GM18498 (cell line): ENCODE measurements around the gene USP11.

Experiments used
- ATAC-seq: cut with Tn5 transposase; IDR thresholded peaks from one replicate; pipeline ENCODE4 v1.9.1; 2021; ENCODE audit warnings: mild to moderate bottlenecking, moderate library complexity; ENCODE audit not compliant: unreplicated experiment

USP11 gene

GRCh38 chrX:47224266-47224895 lies 8.4 kb upstream of the USP11 start:
- ATAC-seq: no peak

GRCh38 chrX:47224896-47225290 lies 7.9 kb upstream of the USP11 start:
- ATAC-seq: no peak

GRCh38 chrX:47226071-47226470 lies 6.7 kb upstream of the USP11 start:
- ATAC-seq: no peak

- no peak for ATAC-seq
Observed at GRCh38 chrX:47226531-47227333, 6.1 kb upstream of the USP11 start.

- no peak for ATAC-seq
Observed at GRCh38 chrX:47227334-47227583, 5.5 kb upstream of the USP11 start.

GRCh38 chrX:47228550-47229270 lies 4.1 kb upstream of the USP11 start:
- no peak for ATAC-seq

GRCh38 chrX:47229427-47229826 lies 3.4 kb upstream of the USP11 start:
- ATAC-seq: no peak

GRCh38 chrX:47230136-47230868 lies 2.5 kb upstream of the USP11 start:
- no peak for ATAC-seq

- ATAC-seq: no peak
Observed at GRCh38 chrX:47231167-47231566, 1.6 kb upstream of the USP11 start.

GRCh38 chrX:47232197-47232802 lies 509 bp upstream of the USP11 start:
- ATAC-seq: no peak

GRCh38 chrX:47233333-47234113 lies 714 bp downstream of the USP11 start:
- ATAC-seq: peak; percentile 85

- ATAC-seq: no peak
Observed at GRCh38 chrX:47234583-47234982, 1.8 kb downstream of the USP11 start.

- no peak for ATAC-seq
Observed at GRCh38 chrX:47235691-47236103, 2.9 kb downstream of the USP11 start.

GRCh38 chrX:47239199-47239598 lies 6.4 kb downstream of the USP11 start:
- ATAC-seq: no peak

GRCh38 chrX:47239898-47240545 lies 7.2 kb downstream of the USP11 start:
- ATAC-seq: no peak

GRCh38 chrX:47240619-47241018 lies 7.8 kb downstream of the USP11 start:
- ATAC-seq: no peak

- ATAC-seq: no peak
Observed at GRCh38 chrX:47241201-47242011, 8.6 kb downstream of the USP11 start.

GRCh38 chrX:47242321-47242720 lies 9.5 kb downstream of the USP11 start:
- ATAC-seq: no peak

- no peak for ATAC-seq
Observed at GRCh38 chrX:47243351-47243750, 10.5 kb downstream of the USP11 start.
